K562 (cell line): ENCODE measurements around the gene BCL7C. TPM values are rescaled to one million over a fixed set of nuclear protein-coding genes. Genes with fewer than 3 reads are reported as not detected.

Experiments
- E2F3 ChIP-seq: fragments of 250-450 bp; sonication (Bioruptor Pico); IDR thresholded peaks from 2 replicates; pipeline ENCODE4 v1.4.0; 2020; ENCODE audit warnings: mild to moderate bottlenecking
- ELF1 ChIP-seq: fragments of 200-800 bp; sonication (Bioruptor generic); IDR thresholded peaks from 2 replicates; pipeline ENCODE4 v1.6.1; 2016; ENCODE audit warnings: missing genetic modification characterization, missing compliant biosample characterization
- JUN ChIP-seq, 2 experiments: sonication (generic) in 1 of 2; formaldehyde crosslinking in 1 of 2; IDR thresholded peaks; 2 replicates each; pipeline versions ENCODE4 v1.6.1 to v1.8.0; 2012 to 2022; ENCODE audit warnings: borderline replicate concordance in 2 of 2, mild to moderate bottlenecking in 2 of 2, improper control_type of control experiment in 1 of 2, low read depth in 1 of 2, low read length in 1 of 2, missing genetic modification reagents in 1 of 2
- POLR2A ChIP-seq: fragments of 450-650 bp; conservative IDR thresholded peaks from 2 replicates; pipeline ENCODE4 v1.6.1; 2016
- POLR2AphosphoS5 ChIP-seq: IDR thresholded peaks from 2 replicates; pipeline ENCODE4 v1.6.1; 2011; ENCODE audit warnings: mild to moderate bottlenecking, low read depth, low read length, moderate library complexity; ENCODE audit not compliant: control insufficient read depth, insufficient read depth
- SETDB1 ChIP-seq: IDR thresholded peaks from one replicate; pipeline ENCODE4 v1.6.1; 2012; ENCODE audit warnings: low read length, control low read depth, inconsistent platforms
- TAF15 ChIP-seq: fragments of 200-400 bp; formaldehyde crosslinking; IDR thresholded peaks from 2 replicates; pipeline ENCODE4 v1.6.1; 2017; ENCODE audit warnings: mild to moderate bottlenecking, low read depth, low read length, moderate library complexity
- ZNF785 ChIP-seq: fragments of 250-450 bp; sonication (Bioruptor Pico); IDR thresholded peaks from 2 replicates; pipeline ENCODE4 v1.4.0; 2020; ENCODE audit warnings: mild to moderate bottlenecking
- polyA plus RNA-seq, 8 experiments: library from polyadenylated mRNA; depleted of rRNA in 4 of 8; stranded (reverse) in 5 of 8; unstranded in 3 of 8; fragments of >200 nt; fragmentation: Nextera tagmentation in 2 of 8; fragmentation: Illumina TruSeq in 1 of 8; extraction: Ambion mirVana in 2 of 8; extraction: Trizol in 1 of 8; gene quantifications; 2 replicates each; pipeline versions ENCODE4 v1.2.1 to v1.2.3, GENCODE V29; 2011 to 2014; ENCODE audit warnings: inconsistent platforms in 1 of 8, missing spikeins in 1 of 8
- total RNA-seq, 7 experiments: library from RNA; depleted of rRNA in 6 of 7; stranded (reverse); fragments of >200 nt in 6 of 7; fragmentation: Illumina TruSeq in 2 of 7; extraction: Trizol in 2 of 7; gene quantifications; 2 replicates each; pipeline versions ENCODE4 v1.2.1 to v1.2.3, GENCODE V29; 2011 to 2021; ENCODE audit warnings: low replicate concordance in 1 of 7
- TF ChIP-seq, protein P1 (sequence below): fragments of 150-350 bp; IDR thresholded peaks from 2 replicates; pipeline ENCODE4 v1.6.1; 2014; ENCODE audit warnings: low read depth, mild to moderate bottlenecking, low read length, borderline replicate concordance
- TF ChIP-seq, protein P2 (sequence below), 2 experiments: IDR thresholded peaks; 2 replicates each; pipeline ENCODE4 v1.6.1; 2012; ENCODE audit warnings: improper control_type of control experiment in 2 of 2, low read depth in 2 of 2, low read length in 2 of 2, borderline replicate concordance in 1 of 2

The BCL7C gene
- total and polyA plus RNA-seq, 9 of the 15 experiments (the other 6 are each of a cell fraction or from before 2014, with no cell fraction given): 1.7 to 85.8 (median 19.6) TPM

GRCh38 chr16:30896889-30897733 is 3.2 kb upstream of the BCL7C start (continued):
- TF ChIP-seq, protein P1, sequence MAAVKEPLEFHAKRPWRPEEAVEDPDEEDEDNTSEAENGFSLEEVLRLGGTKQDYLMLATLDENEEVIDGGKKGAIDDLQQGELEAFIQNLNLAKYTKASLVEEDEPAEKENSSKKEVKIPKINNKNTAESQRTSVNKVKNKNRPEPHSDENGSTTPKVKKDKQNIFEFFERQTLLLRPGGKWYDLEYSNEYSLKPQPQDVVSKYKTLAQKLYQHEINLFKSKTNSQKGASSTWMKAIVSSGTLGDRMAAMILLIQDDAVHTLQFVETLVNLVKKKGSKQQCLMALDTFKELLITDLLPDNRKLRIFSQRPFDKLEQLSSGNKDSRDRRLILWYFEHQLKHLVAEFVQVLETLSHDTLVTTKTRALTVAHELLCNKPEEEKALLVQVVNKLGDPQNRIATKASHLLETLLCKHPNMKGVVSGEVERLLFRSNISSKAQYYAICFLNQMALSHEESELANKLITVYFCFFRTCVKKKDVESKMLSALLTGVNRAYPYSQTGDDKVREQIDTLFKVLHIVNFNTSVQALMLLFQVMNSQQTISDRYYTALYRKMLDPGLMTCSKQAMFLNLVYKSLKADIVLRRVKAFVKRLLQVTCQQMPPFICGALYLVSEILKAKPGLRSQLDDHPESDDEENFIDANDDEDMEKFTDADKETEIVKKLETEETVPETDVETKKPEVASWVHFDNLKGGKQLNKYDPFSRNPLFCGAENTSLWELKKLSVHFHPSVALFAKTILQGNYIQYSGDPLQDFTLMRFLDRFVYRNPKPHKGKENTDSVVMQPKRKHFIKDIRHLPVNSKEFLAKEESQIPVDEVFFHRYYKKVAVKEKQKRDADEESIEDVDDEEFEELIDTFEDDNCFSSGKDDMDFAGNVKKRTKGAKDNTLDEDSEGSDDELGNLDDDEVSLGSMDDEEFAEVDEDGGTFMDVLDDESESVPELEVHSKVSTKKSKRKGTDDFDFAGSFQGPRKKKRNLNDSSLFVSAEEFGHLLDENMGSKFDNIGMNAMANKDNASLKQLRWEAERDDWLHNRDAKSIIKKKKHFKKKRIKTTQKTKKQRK: no peak
- TF ChIP-seq SETDB1 (no peak), ZNF785 (CRISPR knock-in tag) (no peak), TAF15 (no peak), POLR2A (peak; percentile 82), E2F3 (CRISPR knock-in tag) (no peak), JUN (IDR thresholded peaks at IDR 0.05; ENCODE audit: borderline replicate concordance, low read depth, low read length) (no peak), JUN (CRISPR knock-in tag; IDR thresholded peaks at IDR 0.05; ENCODE audit: borderline replicate concordance) (no peak), ELF1 (tag) (peak; percentile 72; the same call in 1 of the 2 replicates), POLR2AphosphoS5 (peak; percentile 79)
- TF ChIP-seq, protein P2, sequence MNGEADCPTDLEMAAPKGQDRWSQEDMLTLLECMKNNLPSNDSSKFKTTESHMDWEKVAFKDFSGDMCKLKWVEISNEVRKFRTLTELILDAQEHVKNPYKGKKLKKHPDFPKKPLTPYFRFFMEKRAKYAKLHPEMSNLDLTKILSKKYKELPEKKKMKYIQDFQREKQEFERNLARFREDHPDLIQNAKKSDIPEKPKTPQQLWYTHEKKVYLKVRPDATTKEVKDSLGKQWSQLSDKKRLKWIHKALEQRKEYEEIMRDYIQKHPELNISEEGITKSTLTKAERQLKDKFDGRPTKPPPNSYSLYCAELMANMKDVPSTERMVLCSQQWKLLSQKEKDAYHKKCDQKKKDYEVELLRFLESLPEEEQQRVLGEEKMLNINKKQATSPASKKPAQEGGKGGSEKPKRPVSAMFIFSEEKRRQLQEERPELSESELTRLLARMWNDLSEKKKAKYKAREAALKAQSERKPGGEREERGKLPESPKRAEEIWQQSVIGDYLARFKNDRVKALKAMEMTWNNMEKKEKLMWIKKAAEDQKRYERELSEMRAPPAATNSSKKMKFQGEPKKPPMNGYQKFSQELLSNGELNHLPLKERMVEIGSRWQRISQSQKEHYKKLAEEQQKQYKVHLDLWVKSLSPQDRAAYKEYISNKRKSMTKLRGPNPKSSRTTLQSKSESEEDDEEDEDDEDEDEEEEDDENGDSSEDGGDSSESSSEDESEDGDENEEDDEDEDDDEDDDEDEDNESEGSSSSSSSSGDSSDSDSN (IDR thresholded peaks at IDR 0.05; ENCODE audit: borderline replicate concordance in 1 of 2, low read depth in 2 of 2, low read length in 2 of 2): 0 out of 4 replicates have a peak, but pooled peaks of 1 of the 2 experiments have one; percentile 10
